SK-N-SH (cell line): ENCODE results near the gene ZGRF1. TPM values are rescaled to one million over a fixed set of nuclear protein-coding genes. Genes with fewer than 3 reads are reported as not detected.
A peak's percentile ranks its signal among the peaks of the same experiment; 100 is the strongest.

Experiments
- CTCF ChIA-PET: fragments of 300-600, 350-600 bp; formaldehyde crosslinking; extraction: SDS; loops from one replicate; lab custom pipeline; 2021; lab: Yijun Ruan, JAX
- POLR2A ChIA-PET: fragments of 350-600 bp; sonication (Branson Sonifier 250); formaldehyde crosslinking; extraction: SDS; loops from one replicate; lab custom pipeline; 2020; ENCODE audit warnings: antibody characterized with exemption, inconsistent platforms; lab: Yijun Ruan, JAX
- DNase-seq: peaks from one replicate; pipeline ENCODE4 v3.0.0; 2012
- H2AFZ ChIP-seq: fragments of 200-600 bp; sonication (generic); 2 replicates; pipeline ENCODE4 v1.8.1; 2016; ENCODE audit warnings: antibody characterized with exemption, mild to moderate bottlenecking, low read depth
- H3F3A ChIP-seq: fragments of 200-600 bp; sonication (generic); replicated peaks from 2 replicates; pipeline ENCODE3; 2016; ENCODE audit warnings: antibody characterized with exemption, mild to moderate bottlenecking; ENCODE audit not compliant: insufficient read depth
- H3K27ac ChIP-seq, 2 experiments: fragments of 200-500 bp in 1 of 2; fragments of 200-600 bp in 1 of 2; sonication (Bioruptor generic) in 1 of 2; sonication (generic), shearing (Covaris generic) in 1 of 2; 2 replicates each; pipeline versions ENCODE4 v1.5.1 to v1.6.1; 2014 to 2016; ENCODE audit warnings: low read depth in 2 of 2, inconsistent platforms in 1 of 2, low read length in 1 of 2, mild to moderate bottlenecking in 1 of 2, mixed read lengths in 1 of 2
- H3K27me3 ChIP-seq: fragments of 200-600 bp; sonication (generic), shearing (Covaris generic); 2 replicates; pipeline ENCODE4 v1.6.1; 2016; ENCODE audit warnings: mixed run types; ENCODE audit not compliant: insufficient read depth
- H3K36me3 ChIP-seq, 2 experiments: fragments of 200-500 bp in 1 of 2; fragments of 200-600 bp in 1 of 2; sonication (Bioruptor generic) in 1 of 2; sonication (generic) in 1 of 2; replicated peaks in 1 of 2; 2 replicates each; pipeline versions ENCODE3 to v1.5.1; 2014 to 2016; ENCODE audit warnings: low read length in 1 of 2, mild to moderate bottlenecking in 1 of 2; ENCODE audit not compliant: insufficient read depth in 2 of 2, control insufficient read depth in 1 of 2
- H3K4me1 ChIP-seq, 2 experiments: fragments of 200-500 bp in 1 of 2; fragments of 200-600 bp in 1 of 2; sonication (Bioruptor generic) in 1 of 2; sonication (generic), shearing (Covaris generic) in 1 of 2; 2 replicates each; pipeline versions ENCODE4 v1.5.1 to v1.6.1; 2014 to 2016; ENCODE audit warnings: low read depth in 1 of 2, low read length in 1 of 2, mixed run types in 1 of 2; ENCODE audit not compliant: insufficient read depth in 2 of 2, control insufficient read depth in 1 of 2
- H3K4me2 ChIP-seq: fragments of 200-600 bp; sonication (generic), shearing (Covaris generic); 2 replicates; pipeline ENCODE4 v1.6.1; 2017; ENCODE audit warnings: mixed run types
- H3K4me3 ChIP-seq, 2 experiments: fragments of 200-500 bp in 1 of 2; fragments of 200-600 bp in 1 of 2; sonication (Bioruptor generic) in 1 of 2; sonication (generic), shearing (Covaris generic) in 1 of 2; 2 replicates each; pipeline versions ENCODE4 v1.5.1 to v1.8.1; 2014 to 2016; ENCODE audit warnings: low read depth in 2 of 2, inconsistent platforms in 1 of 2, low read length in 1 of 2, mild to moderate bottlenecking in 1 of 2, mixed read lengths in 1 of 2, moderate library complexity in 1 of 2
- H3K79me2 ChIP-seq: fragments of 200-600 bp; sonication (generic); 2 replicates; pipeline ENCODE4 v1.8.1; 2017; ENCODE audit warnings: mild to moderate bottlenecking; ENCODE audit not compliant: insufficient read depth
- H3K9ac ChIP-seq: fragments of 200-600 bp; sonication (generic); 2 replicates; pipeline ENCODE4 v1.6.1; 2017; ENCODE audit warnings: mixed run types
- H3K9me2 ChIP-seq: fragments of 200-600 bp; sonication (generic); 2 replicates; pipeline ENCODE4 v1.6.1; 2017; ENCODE audit warnings: mixed run types
- H3K9me3 ChIP-seq: fragments of 200-600 bp; sonication (generic); 2 replicates; pipeline ENCODE4 v1.6.1; 2017; ENCODE audit warnings: mixed run types, mild to moderate bottlenecking, moderate library complexity
- H4K20me1 ChIP-seq: fragments of 200-600 bp; sonication (generic); 2 replicates; pipeline ENCODE4 v1.6.1; 2017; ENCODE audit warnings: mild to moderate bottlenecking, mixed run types; ENCODE audit not compliant: insufficient read depth
- CHD2 ChIP-seq: fragments of 150-350 bp; IDR thresholded peaks from 2 replicates; pipeline ENCODE4 v1.6.1; 2018; ENCODE audit warnings: low read length; ENCODE audit not compliant: partially characterized antibody
- ELF1 ChIP-seq: IDR thresholded peaks from 2 replicates; pipeline ENCODE4 v1.4.0; 2012
- EZH2phosphoT487 ChIP-seq: fragments of 200-600 bp; sonication (generic); IDR thresholded peaks from 2 replicates; pipeline ENCODE4 v1.6.1; 2017; ENCODE audit warnings: low read depth, mixed run types, mild to moderate bottlenecking, antibody characterized with exemption, moderate library complexity, borderline replicate concordance
- FOSL2 ChIP-seq: IDR thresholded peaks from 2 replicates; pipeline ENCODE4 v1.4.0; 2012; ENCODE audit warnings: low read depth, mild to moderate bottlenecking, moderate library complexity, borderline replicate concordance
- FOXJ3 ChIP-seq: sonication (generic); formaldehyde crosslinking; IDR thresholded peaks from 2 replicates; pipeline ENCODE4 v1.5.1; 2020; ENCODE audit warnings: mild to moderate bottlenecking, missing genetic modification reagents
- FOXM1 ChIP-seq: IDR thresholded peaks from 2 replicates; pipeline ENCODE4 v1.4.0; 2012; ENCODE audit warnings: low read depth, mild to moderate bottlenecking
- MAX ChIP-seq: IDR thresholded peaks from 2 replicates; pipeline ENCODE4 v1.4.0; 2012; ENCODE audit warnings: low read depth
- MXI1 ChIP-seq: IDR thresholded peaks from 2 replicates; pipeline ENCODE4 v1.6.1; 2012; ENCODE audit warnings: mild to moderate bottlenecking, low read depth, low read length, improper control_type of control experiment
- RAD21 ChIP-seq: IDR thresholded peaks from 2 replicates; pipeline ENCODE4 v1.6.1; 2012; ENCODE audit warnings: mild to moderate bottlenecking, low read length
- RCOR1 ChIP-seq: fragments of 150-350 bp; IDR thresholded peaks from 2 replicates; pipeline ENCODE4 v1.6.1; 2017; ENCODE audit warnings: antibody characterized with exemption, low read length
- REST ChIP-seq: IDR thresholded peaks from 2 replicates; pipeline ENCODE4 v1.6.1; 2012; ENCODE audit warnings: mild to moderate bottlenecking, low read depth, low read length, moderate library complexity
- RFX5 ChIP-seq: IDR thresholded peaks from 2 replicates; pipeline ENCODE4 v1.6.1; 2012; ENCODE audit warnings: mild to moderate bottlenecking, improper control_type of control experiment, low read length
- TAF1 ChIP-seq: IDR thresholded peaks from 2 replicates; pipeline ENCODE4 v1.6.1; 2012; ENCODE audit warnings: low read depth, mild to moderate bottlenecking, low read length, moderate library complexity, borderline replicate concordance
- USF1 ChIP-seq: IDR thresholded peaks from 2 replicates; pipeline ENCODE4 v1.4.0; 2012; ENCODE audit warnings: low read depth, borderline replicate concordance
- USF2 ChIP-seq: fragments of 150-350 bp; IDR thresholded peaks from 2 replicates; pipeline ENCODE4 v1.6.1; 2017; ENCODE audit warnings: antibody characterized with exemption, low read length, low read depth, borderline replicate concordance
- WGBS: methylation state at CpG from one replicate; pipeline ENCODE4 v1.1.6; 2017; ENCODE audit warnings: low lambda C conversion rate; 5-methylcytosine and 5-hydroxymethylcytosine counted together
- polyA plus RNA-seq, 3 experiments: library from polyadenylated mRNA; depleted of rRNA; stranded (reverse); fragments of >200 nt; gene quantifications; 2 replicates each; pipeline ENCODE4 v1.2.3, GENCODE V29; 2012

Gene ZGRF1
- polyA plus RNA-seq, 1 of the 3 experiments (the other 2 are of a cell fraction) = 2.4 TPM

- peaks cover 5 to 20% of the 10 kb centered on the region in 2 experiments; a peak in 2 of 4 replicates for H3K4me1 ChIP-seq
- no peaks in the 10 kb centered on the region for H4K20me1 ChIP-seq
- WGBS = 72% methylated on average over 27 of the region's 30 CpGs
- H3K9me3 ChIP-seq = no peaks in the 10 kb centered on the region
- H3K27ac ChIP-seq = no peak overlapping the region
- no peaks in the 10 kb centered on the region for H3K9me2 ChIP-seq
- peaks cover 41% of the 10 kb centered on the region; the same call in 1 of the 2 replicates for H3K27me3 ChIP-seq
- CTCF ChIA-PET = interaction anchor here (0.7 to 2.5 kb wide), 6 partner anchors 10 to 83 kb away, joined by 3 to 12 read pairs (median 6); no protein-coding TSS in a partner anchor
- H3K36me3 ChIP-seq = no peaks in the 10 kb centered on the region
- H3K79me2 ChIP-seq = no peaks in the 10 kb centered on the region
- H3F3A ChIP-seq = peaks cover 3% of the 10 kb centered on the region
- TF ChIP-seq RCOR1 = no peak
- TF ChIP-seq REST = no peak
- TF ChIP-seq MXI1 = no peak
- TF ChIP-seq RAD21 = no peak
- TF ChIP-seq CHD2 = no peak
- no peak for TF ChIP-seq USF2
- TF ChIP-seq EZH2phosphoT487 = no peak
- TF ChIP-seq ELF1 = no peak
- no peak for TF ChIP-seq FOXJ3 (CRISPR knock-in tag)
- TF ChIP-seq RFX5 = no peak
- TF ChIP-seq USF1 = no peak
- TF ChIP-seq FOXM1 = no peak
- TF ChIP-seq FOSL2 = no peak
- no peak for TF ChIP-seq MAX
- no peak for TF ChIP-seq TAF1
- TF ChIP-seq, all 33 proteins: peak for 0
- POLR2A ChIA-PET = no interaction called here
- no peak overlapping the region for H3K9ac ChIP-seq
- no peak for DNase-seq
- H3K4me3 ChIP-seq = peak overlapping the region; percentile 6 to 26; a peak in 2 of 4 replicates
- H3K4me2 ChIP-seq = peak overlapping the region; percentile 39; the same call in 1 of the 2 replicates
- no peak overlapping the region for H2AFZ ChIP-seq
Observed at GRCh38 chr4:112521123-112522023, 115.3 kb downstream of the ZGRF1 start.
